ENCODE measurements around the gene ARIH2.
A peak's percentile ranks its signal among the peaks of the same experiment; 100 is the strongest.
"Not testable (repeated sequence)": the region's sequence is repeated elsewhere in the genome, so short reads cannot be mapped to it uniquely, and the experiment has no call there.

The ARIH2 gene

DNA sequence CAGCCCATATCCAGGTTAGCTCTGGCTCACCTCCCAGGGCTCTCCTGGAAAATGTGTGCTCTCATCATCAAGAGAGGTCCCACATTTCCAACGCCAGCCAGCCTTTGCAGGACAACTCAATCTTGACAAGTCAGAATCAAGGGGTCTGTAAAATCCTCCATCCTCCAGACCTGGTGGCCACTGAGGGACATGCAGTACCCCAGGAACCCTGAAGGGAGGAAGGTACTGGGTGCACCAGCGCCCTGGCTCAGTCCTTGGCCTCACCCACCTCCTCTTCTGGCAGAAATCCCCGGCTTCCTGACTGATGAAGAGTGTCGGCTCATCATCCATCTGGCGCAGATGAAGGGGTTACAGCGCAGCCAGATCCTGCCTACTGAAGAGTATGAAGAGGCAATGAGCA, 82.5 kb downstream of the ARIH2 start:
- no peak for DNase-seq (ENCODE audit: low spot score)

GRCh38 chr3:49004352-49005302, 86.0 kb downstream of the ARIH2 start:
- DNase-seq (ENCODE audit: low spot score) = no peak

DNA sequence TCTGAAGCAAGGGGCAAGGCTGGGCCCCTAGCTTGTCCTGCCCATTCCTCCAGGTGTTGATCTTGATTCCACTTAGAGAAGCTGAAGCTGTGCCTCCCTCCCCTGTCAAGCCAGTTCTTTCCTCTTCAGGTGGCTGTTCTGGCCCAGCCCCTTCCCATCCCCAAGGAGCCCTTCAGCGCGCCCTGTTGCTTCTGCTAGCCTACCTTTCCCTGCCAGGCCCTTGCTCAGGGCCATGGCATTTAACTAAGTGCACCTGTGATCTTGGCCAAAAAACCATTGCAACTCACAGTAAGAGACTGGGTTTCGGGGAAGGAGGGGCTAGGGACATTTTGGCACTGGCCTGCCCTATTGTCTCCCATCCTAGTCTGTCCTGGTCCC, 86.7 kb downstream of the ARIH2 start:
- DNase-seq (ENCODE audit: low spot score) = no peak

GRCh38 chr3:49005998-49006397, 87.4 kb downstream of the ARIH2 start:
- no peak for DNase-seq (ENCODE audit: low spot score)

GRCh38 chr3:49006408-49007067, 87.9 kb downstream of the ARIH2 start:
- DNase-seq (ENCODE audit: low spot score) = no peak

GRCh38 chr3:49007068-49007770, 88.6 kb downstream of the ARIH2 start, which contains the start of gene WDR6:
Gene WDR6, plus strand, starts transcription at chr3:49007391. Its CDS starts 41 bp downstream, at chr3:49007432.
- peak; percentile 96 for DNase-seq (ENCODE audit: low spot score)

GRCh38 chr3:49007771-49008528, 89.3 kb downstream of the ARIH2 start:
- peak; percentile 77 for DNase-seq (ENCODE audit: low spot score)

GRCh38 chr3:49008627-49009026, 90.0 kb downstream of the ARIH2 start:
- not testable (repeated sequence) for DNase-seq (ENCODE audit: low spot score)

- no peak for DNase-seq (ENCODE audit: low spot score)
Measured at GRCh38 chr3:49009396-49009795, 90.8 kb downstream of the ARIH2 start.

DNA sequence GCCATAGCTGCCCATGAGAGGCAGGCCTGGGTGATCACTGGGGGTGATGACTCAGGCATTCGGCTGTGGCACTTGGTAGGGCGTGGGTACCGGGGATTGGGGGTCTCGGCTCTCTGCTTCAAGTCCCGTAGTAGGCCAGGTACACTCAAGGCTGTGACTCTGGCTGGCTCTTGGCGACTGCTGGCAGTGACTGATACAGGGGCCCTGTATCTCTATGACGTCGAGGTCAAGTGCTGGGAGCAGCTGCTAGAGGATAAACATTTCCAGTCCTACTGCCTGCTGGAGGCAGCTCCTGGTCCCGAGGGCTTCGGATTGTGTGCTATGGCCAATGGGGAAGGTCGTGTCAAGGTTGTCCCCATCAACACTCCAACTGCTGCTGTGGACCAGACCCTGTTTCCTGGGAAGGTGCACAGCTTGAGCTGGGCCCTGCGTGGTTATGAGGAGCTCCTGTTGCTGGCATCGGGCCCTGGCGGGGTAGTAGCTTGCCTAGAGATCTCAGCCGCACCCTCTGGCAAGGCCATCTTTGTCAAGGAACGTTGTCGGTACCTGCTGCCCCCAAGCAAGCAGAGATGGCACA, 93.9 kb downstream of the ARIH2 start:
- DNase-seq (ENCODE audit: low spot score) = no peak

DNA sequence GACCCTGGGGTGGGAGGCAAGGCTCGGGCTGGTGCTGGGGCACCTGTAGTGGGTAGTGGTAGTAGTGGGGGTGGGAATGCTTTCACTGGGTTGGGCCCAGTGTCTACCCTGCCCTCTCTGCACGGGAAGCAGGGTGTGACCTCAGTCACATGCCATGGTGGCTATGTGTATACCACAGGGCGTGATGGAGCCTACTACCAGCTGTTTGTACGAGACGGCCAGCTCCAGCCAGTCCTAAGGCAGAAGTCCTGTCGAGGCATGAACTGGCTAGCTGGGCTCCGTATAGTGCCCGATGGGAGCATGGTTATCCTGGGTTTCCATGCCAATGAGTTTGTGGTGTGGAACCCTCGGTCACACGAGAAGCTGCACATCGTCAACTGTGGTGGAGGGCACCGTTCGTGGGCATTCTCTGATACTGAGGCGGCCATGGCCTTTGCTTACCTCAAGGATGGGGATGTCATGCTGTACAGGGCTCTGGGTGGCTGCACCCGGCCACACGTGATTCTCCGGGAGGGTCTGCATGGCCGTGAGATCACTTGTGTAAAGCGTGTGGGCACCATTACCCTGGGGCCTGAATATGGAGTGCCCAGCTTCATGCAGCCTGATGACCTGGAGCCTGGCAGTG, 94.6 kb downstream of the ARIH2 start:
- DNase-seq (ENCODE audit: low spot score) = no peak

GRCh38 chr3:49013738-49014660, 95.4 kb downstream of the ARIH2 start:
- DNase-seq (ENCODE audit: low spot score) = peak; percentile 37

- no peak for DNase-seq (ENCODE audit: low spot score)
Measured at GRCh38 chr3:49015072-49015471, 96.4 kb downstream of the ARIH2 start.

DNA sequence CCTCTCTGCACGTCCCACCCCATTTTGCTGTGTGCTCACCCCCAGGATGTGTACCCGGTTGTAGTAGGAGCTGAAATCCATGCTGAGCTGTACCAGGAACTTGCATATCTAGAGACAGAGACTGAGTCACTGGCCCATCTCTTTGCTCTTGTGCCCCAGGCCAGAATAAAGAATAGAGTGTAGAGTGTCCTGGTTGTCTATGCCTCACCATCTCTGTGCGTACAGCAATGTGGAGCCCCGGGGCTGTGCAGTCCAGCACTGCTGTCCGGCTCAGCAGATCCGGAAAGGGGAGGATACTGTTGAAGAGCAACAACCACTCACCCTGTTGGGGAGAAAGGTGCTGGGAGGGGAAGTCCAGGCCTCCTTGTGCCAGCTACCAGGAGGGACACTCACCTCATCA, 97.1 kb downstream of the ARIH2 start:
- DNase-seq (ENCODE audit: low spot score) = no peak

GRCh38 chr3:49016414-49017228, 98.0 kb downstream of the ARIH2 start:
- DNase-seq (ENCODE audit: low spot score) = no peak

- no peak for DNase-seq (ENCODE audit: low spot score)
Measured at GRCh38 chr3:49017229-49017970, 98.8 kb downstream of the ARIH2 start.

DNA sequence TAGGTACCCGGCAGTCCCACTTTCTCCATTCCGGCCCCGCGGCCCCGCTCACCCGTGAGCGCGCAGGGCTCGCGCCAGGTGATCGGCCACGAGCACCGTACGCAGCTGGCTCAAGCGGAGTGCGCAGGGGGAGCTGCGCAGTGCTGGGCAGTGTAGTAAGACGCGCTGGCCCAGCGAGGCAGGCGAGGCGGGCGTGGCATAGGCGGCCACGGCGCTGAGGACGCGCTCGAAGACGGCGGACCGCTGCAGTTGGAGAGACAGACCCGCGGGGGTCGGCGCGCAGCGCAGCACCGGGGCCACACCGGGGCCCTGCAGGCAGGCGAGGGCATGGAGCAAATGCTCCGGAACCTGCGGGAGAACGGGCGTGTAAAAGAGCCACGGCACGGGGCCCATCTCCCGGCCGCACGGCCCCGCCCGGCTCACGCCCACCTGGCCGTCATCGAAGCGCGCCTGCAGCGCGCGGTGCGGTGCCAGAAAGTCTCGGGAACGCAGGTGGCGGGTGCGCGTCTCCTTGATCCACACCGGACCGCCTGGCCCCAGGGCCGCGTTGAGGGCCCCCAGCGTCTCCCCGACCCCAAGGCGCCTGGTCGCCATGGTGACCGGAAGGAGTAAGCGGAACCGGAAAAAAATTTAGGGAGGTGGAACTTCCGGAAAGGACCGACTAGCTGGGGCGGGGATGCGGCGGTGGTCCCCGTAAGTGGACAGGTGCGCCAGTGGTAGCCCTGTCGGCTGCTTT, 99.5 kb downstream of the ARIH2 start, which contains the start of gene DALRD3:
TSS of gene DALRD3 (minus strand) at position 610 of the 736 bp plus-strand sequence. CDS start at position 594, 16 bp downstream.
- DNase-seq (ENCODE audit: low spot score) = peak; percentile 68

Data from SK-N-DZ (cell line).